Activated T-cell treated with anti-CD3 and anti-CD28 coated beads, Interleukin-2, amount 50 U/mL, for 24 hours (primary cell): Measurements from ENCODE around the gene IL15.
A peak's percentile ranks its signal among the peaks of the same experiment; 100 is the strongest.

Experiments
- DNase-seq: peaks from one replicate; pipeline ENCODE4 v3.0.0-alpha.2; 2020
- H3K27ac Mint-ChIP-seq: 2 replicates; pipeline ENCODE4 v1.8.0; 2020; ENCODE audit warnings: mild to moderate bottlenecking, mixed read lengths
- H3K27me3 Mint-ChIP-seq: 2 replicates; pipeline ENCODE4 v1.8.0; 2020; ENCODE audit warnings: mixed read lengths
- H3K36me3 Mint-ChIP-seq: 2 replicates; pipeline ENCODE4 v1.8.0; 2020; ENCODE audit warnings: low read depth, mixed read lengths
- H3K4me1 Mint-ChIP-seq: 2 replicates; pipeline ENCODE4 v1.8.0; 2020; ENCODE audit warnings: low read depth, mixed read lengths
- H3K4me3 Mint-ChIP-seq: 2 replicates; pipeline ENCODE4 v1.8.0; 2020; ENCODE audit warnings: mild to moderate bottlenecking, moderate library complexity, mixed read lengths
- H3K9me3 Mint-ChIP-seq: 2 replicates; pipeline ENCODE4 v1.8.0; 2020; ENCODE audit warnings: mixed read lengths

The IL15 gene

GRCh38 chr4:141637565-141637964, 1.2 kb downstream of the IL15 start:
- peaks cover 2% of the 10 kb centered on the region for H3K36me3 Mint-ChIP-seq
- H3K27me3 Mint-ChIP-seq: peaks cover 33% of the 10 kb centered on the region
- H3K9me3 Mint-ChIP-seq: no peaks in the 10 kb centered on the region
- H3K4me3 Mint-ChIP-seq: peak overlapping the region; percentile 89
- no peak for DNase-seq
- no peak overlapping the region for H3K27ac Mint-ChIP-seq
- H3K4me1 Mint-ChIP-seq: peaks cover 22% of the 10 kb centered on the region

DNA sequence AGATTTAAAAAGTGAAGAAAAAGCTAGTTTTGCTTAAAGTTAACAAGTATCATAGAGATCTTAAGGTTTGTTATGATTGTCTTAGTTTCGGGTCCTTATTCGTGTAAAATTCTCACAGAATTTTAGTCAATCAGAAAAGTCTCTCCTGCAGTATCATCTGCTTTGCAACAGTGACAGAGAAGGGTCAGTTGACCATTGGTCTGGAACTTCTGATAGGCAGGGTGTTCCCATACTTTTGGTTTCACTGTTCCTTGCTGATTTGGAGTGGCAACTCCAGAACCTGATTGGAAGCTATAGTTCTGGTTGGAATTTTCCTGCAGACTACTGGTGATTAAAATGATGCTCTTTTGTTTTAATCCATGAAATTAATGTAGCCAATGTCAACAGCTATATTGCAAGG, 1.8 kb downstream of the IL15 start:
- Mint-ChIP-seq H3K36me3 (peaks cover 2% of the 10 kb centered on the region), H3K4me3 (no peak overlapping the region), H3K27me3 (peaks cover 33% of the 10 kb centered on the region), H3K9me3 (no peaks in the 10 kb centered on the region), H3K4me1 (peaks cover 25% of the 10 kb centered on the region), H3K27ac (no peak overlapping the region)
- no peak for DNase-seq

DNA sequence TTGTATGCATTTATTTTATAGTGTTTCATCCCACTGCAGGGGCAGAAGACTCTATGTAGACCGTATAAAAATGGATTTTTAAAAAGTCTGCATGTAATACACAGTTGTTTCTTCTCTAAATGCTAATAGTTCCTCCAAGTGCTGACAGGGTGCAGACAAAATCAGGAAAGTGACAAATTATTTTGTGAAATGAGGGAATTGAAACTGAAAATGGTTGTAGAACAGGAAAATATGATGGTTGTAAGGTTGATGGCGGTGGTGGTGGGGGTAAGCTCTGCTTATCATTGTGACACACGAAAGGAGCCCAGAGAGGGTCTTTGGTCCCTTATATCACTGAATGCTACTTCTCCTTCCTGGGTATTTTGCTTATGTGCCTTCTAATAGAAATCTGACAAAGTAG, 4.3 kb downstream of the IL15 start:
- no peak overlapping the region for H3K4me3 Mint-ChIP-seq

DNA sequence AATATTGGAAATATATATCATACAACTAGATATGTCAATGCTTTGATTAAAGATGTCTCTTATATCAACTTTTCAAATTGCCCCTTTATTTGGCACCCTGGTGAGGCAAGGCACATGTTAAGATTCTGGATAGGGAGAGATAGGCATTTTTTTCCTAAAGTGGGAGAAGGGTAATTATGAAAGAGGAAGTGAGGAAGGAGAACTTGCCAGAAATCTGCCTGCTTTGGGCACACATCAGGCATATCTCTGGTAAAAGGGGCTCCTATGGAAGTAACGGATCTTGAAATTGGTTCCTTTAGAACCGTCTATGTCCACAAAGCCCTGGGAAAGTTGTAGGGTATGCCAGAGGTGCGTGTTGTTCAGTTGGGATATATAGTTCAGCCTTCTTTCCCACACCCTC, 5.7 kb downstream of the IL15 start:
- H3K4me3 Mint-ChIP-seq: no peak overlapping the region
- peaks cover 20% of the 10 kb centered on the region for H3K27me3 Mint-ChIP-seq

More for the DNA sequence above, 4.3 kb downstream of the IL15 start:
- Mint-ChIP-seq H3K27me3 (peaks cover 24% of the 10 kb centered on the region), H3K36me3 (peaks cover 2% of the 10 kb centered on the region), H3K4me1 (peaks cover 28% of the 10 kb centered on the region), H3K27ac (no peak overlapping the region), H3K9me3 (no peaks in the 10 kb centered on the region)
- no peak for DNase-seq

DNA sequence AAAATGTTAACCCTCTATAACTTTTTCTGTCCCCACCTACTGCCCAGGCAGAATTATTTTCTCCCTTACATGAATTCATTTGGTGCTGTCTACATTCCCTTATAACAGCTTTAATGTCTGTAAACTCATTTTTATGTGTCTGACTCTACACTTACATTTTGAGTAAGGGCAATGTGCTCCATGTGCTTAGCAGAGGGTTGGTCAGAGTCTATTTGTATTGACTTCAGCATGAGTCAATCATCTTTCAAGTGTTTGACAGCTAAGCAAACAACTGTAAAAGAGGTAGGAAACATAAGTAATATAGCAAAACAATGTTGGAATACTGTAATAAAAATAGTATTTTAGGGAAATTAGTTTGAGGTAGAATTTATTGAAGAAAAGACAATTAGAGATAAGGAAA, 6.3 kb downstream of the IL15 start:
- Mint-ChIP-seq H3K4me3 (no peak overlapping the region), H3K4me1 (peaks cover 14% of the 10 kb centered on the region), H3K27ac (no peak overlapping the region), H3K27me3 (peaks cover 14% of the 10 kb centered on the region), H3K36me3 (no peaks in the 10 kb centered on the region), H3K9me3 (no peaks in the 10 kb centered on the region)
- no peak for DNase-seq

More for the DNA sequence above, 5.7 kb downstream of the IL15 start:
- Mint-ChIP-seq H3K9me3 (no peaks in the 10 kb centered on the region), H3K4me1 (peaks cover 19% of the 10 kb centered on the region), H3K36me3 (no peaks in the 10 kb centered on the region), H3K27ac (no peak overlapping the region)
- DNase-seq: no peak

GRCh38 chr4:141643557-141643956, 7.2 kb downstream of the IL15 start:
- no peaks in the 10 kb centered on the region for H3K9me3 Mint-ChIP-seq
- H3K36me3 Mint-ChIP-seq: no peaks in the 10 kb centered on the region
- H3K27ac Mint-ChIP-seq: peak overlapping the region; percentile 2
- no peak for DNase-seq
- peaks cover 11% of the 10 kb centered on the region for H3K4me1 Mint-ChIP-seq
- peaks cover 8% of the 10 kb centered on the region for H3K27me3 Mint-ChIP-seq
- H3K4me3 Mint-ChIP-seq: no peak overlapping the region

- Mint-ChIP-seq H3K4me1 (peaks cover 8% of the 10 kb centered on the region), H3K36me3 (no peaks in the 10 kb centered on the region), H3K27ac (no peak overlapping the region), H3K27me3 (no peaks in the 10 kb centered on the region), H3K9me3 (no peaks in the 10 kb centered on the region), H3K4me3 (no peak overlapping the region)
- no peak for DNase-seq
These were observed 9.4 kb downstream of the IL15 start for GRCh38 chr4:141645611-141646340.

DNA sequence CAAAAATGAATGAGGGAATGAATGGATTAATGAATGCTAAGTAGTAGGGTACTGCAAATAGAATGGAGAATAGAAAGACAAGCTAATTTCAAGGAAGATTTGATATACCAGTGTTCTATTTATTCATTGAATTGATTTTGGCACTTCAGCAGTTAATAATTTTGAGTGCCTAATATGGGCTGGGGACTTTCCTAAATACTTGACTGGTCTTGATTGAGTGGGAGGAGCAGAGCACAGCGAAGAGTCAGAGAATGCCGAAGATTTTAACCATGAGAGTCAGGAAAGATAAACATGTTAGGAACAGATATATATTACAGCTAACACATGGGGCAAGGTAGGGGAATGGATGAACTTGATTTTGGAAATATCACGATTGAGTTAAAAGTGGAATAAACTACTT, 10.6 kb downstream of the IL15 start:
- H3K27me3 Mint-ChIP-seq: no peaks in the 10 kb centered on the region
- DNase-seq: no peak
- peaks cover 8% of the 10 kb centered on the region for H3K4me1 Mint-ChIP-seq
- no peak overlapping the region for H3K4me3 Mint-ChIP-seq
- no peaks in the 10 kb centered on the region for H3K36me3 Mint-ChIP-seq
- H3K27ac Mint-ChIP-seq: no peak overlapping the region
- H3K9me3 Mint-ChIP-seq: no peaks in the 10 kb centered on the region

GRCh38 chr4:141647966-141648365, 11.6 kb downstream of the IL15 start:
- Mint-ChIP-seq H3K36me3 (no peaks in the 10 kb centered on the region), H3K4me1 (peaks cover 8% of the 10 kb centered on the region), H3K27me3 (no peaks in the 10 kb centered on the region), H3K4me3 (no peak overlapping the region), H3K9me3 (no peaks in the 10 kb centered on the region), H3K27ac (no peak overlapping the region)
- no peak for DNase-seq

GRCh38 chr4:141652161-141652778, 15.9 kb downstream of the IL15 start:
- Mint-ChIP-seq H3K27me3 (no peaks in the 10 kb centered on the region), H3K27ac (no peak overlapping the region), H3K4me3 (no peak overlapping the region), H3K4me1 (no peaks in the 10 kb centered on the region), H3K9me3 (no peaks in the 10 kb centered on the region), H3K36me3 (no peaks in the 10 kb centered on the region)
- no peak for DNase-seq

GRCh38 chr4:141654098-141654497, 17.7 kb downstream of the IL15 start:
- DNase-seq: no peak
- no peaks in the 10 kb centered on the region for H3K27me3 Mint-ChIP-seq
- H3K4me3 Mint-ChIP-seq: no peak overlapping the region
- no peak overlapping the region for H3K27ac Mint-ChIP-seq
- no peaks in the 10 kb centered on the region for H3K36me3 Mint-ChIP-seq
- peaks cover 1% of the 10 kb centered on the region for H3K4me1 Mint-ChIP-seq
- no peaks in the 10 kb centered on the region for H3K9me3 Mint-ChIP-seq

DNA sequence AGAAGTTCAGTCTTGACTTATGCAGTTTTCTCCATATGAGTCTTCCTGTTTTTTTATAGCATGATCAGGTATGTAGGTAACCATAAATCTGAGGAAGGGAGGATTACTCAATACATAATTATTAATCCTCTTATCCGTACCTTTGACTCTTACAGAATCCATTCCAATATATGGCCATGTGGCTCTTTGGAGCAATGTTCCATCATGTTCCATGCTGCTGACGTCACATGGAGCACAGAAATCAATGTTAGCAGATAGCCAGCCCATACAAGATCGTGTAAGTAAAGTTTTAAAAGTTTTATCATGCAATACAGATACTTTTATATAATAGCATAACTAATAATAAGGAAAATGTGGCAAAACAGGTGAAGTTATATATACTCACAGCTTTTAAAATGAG, 19.6 kb downstream of the IL15 start:
- no peaks in the 10 kb centered on the region for H3K9me3 Mint-ChIP-seq
- H3K4me1 Mint-ChIP-seq: peaks cover 4% of the 10 kb centered on the region
- H3K27ac Mint-ChIP-seq: no peak overlapping the region
- DNase-seq: no peak
- no peak overlapping the region for H3K4me3 Mint-ChIP-seq
- no peaks in the 10 kb centered on the region for H3K36me3 Mint-ChIP-seq
- H3K27me3 Mint-ChIP-seq: no peaks in the 10 kb centered on the region

GRCh38 chr4:141657550-141658250, 21.3 kb downstream of the IL15 start:
- Mint-ChIP-seq H3K4me3 (no peak overlapping the region), H3K27me3 (no peaks in the 10 kb centered on the region), H3K27ac (no peak overlapping the region), H3K9me3 (no peaks in the 10 kb centered on the region), H3K36me3 (no peaks in the 10 kb centered on the region), H3K4me1 (peaks cover 4% of the 10 kb centered on the region)
- DNase-seq: no peak

- Mint-ChIP-seq H3K27ac (no peak overlapping the region), H3K4me1 (peaks cover 4% of the 10 kb centered on the region), H3K27me3 (no peaks in the 10 kb centered on the region), H3K36me3 (no peaks in the 10 kb centered on the region), H3K9me3 (no peaks in the 10 kb centered on the region), H3K4me3 (no peak overlapping the region)
- no peak for DNase-seq
These were observed 21.9 kb downstream of the IL15 start for GRCh38 chr4:141658309-141658708.

GRCh38 chr4:141659539-141659938, 23.2 kb downstream of the IL15 start:
- Mint-ChIP-seq H3K4me3 (no peak overlapping the region), H3K27me3 (no peaks in the 10 kb centered on the region), H3K9me3 (no peaks in the 10 kb centered on the region), H3K4me1 (peaks cover 4% of the 10 kb centered on the region), H3K27ac (no peak overlapping the region), H3K36me3 (no peaks in the 10 kb centered on the region)
- no peak for DNase-seq
